ENCODE data around the gene KCNJ8.

The KCNJ8 gene

DNA sequence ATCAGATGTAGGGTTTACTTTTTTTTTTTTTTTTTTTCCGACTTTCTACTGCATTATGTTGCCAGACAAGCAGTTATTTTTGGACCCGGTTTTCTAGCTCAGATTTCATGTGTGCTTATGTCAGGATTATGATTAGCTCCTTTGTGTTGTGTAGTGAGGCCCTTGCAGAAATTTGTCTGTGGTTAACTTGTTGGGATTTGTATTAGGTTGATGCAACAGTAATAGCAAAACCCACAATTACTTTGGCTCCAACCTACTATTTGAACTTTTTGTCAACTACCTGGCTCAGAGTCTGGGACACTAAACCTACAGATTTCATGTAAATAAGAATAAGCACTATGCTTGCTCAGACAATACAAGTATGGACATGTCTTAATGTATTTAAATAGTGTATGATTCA, 44.1 kb upstream of the KCNJ8 start:
- Histone ChIP-seq H2BK15ac (ENCODE audit: low read length) (no peak overlapping the region), H3K14ac (ENCODE audit: low read length) (no peak overlapping the region), H3K18ac (ENCODE audit: low read length) (no peak overlapping the region), H3K27ac (replicated peaks; ENCODE audit: low read length) (no peak overlapping the region), H3K36me3 (replicated peaks in 1 of 2; ENCODE audit: control insufficient read depth in 2 of 2, insufficient read depth in 2 of 2, low read length in 2 of 2) (peaks cover 0 to 8% of the 10 kb centered on the region in 2 donors), H3K4me2 (ENCODE audit: insufficient read depth, low read length, poor library complexity, severe bottlenecking) (no peak overlapping the region), H2BK120ac (ENCODE audit: low read depth, low read length) (no peak overlapping the region), H2AFZ (ENCODE audit: low read length) (no peak overlapping the region), H4K91ac (ENCODE audit: low read depth, low read length, poor library complexity) (no peak overlapping the region), H3K9ac (ENCODE audit: low read depth, low read length, poor library complexity) (no peak overlapping the region), H3K4ac (ENCODE audit: low read length) (no peak overlapping the region), H3K4me3 (ENCODE audit: low read length in 2 of 2) (no peak overlapping the region), H2AK5ac (ENCODE audit: low read depth, low read length) (no peak overlapping the region), H3K4me1 (ENCODE audit: control insufficient read depth in 2 of 2, insufficient read depth in 1 of 2, low read depth in 1 of 2, low read length in 2 of 2) (peaks cover 0 to 8% of the 10 kb centered on the region in 2 donors), H2BK5ac (ENCODE audit: low read length) (no peak overlapping the region), H3K79me1 (ENCODE audit: low read depth, low read length) (no peaks in the 10 kb centered on the region), H2BK12ac (ENCODE audit: low read length) (no peak overlapping the region), H3K23ac (ENCODE audit: low read depth, low read length, poor library complexity) (no peak overlapping the region), H3K27me3 (ENCODE audit: control insufficient read depth in 3 of 3, insufficient read depth in 3 of 3, low read depth in 1 of 3, low read length in 3 of 3) (no peaks in the 10 kb centered on the region), H3K9me3 (replicated peaks in 1 of 2; ENCODE audit: control insufficient read depth in 2 of 2, insufficient read depth in 1 of 2, low read depth in 1 of 2, low read length in 2 of 2) (peaks cover 0 to 2% of the 10 kb centered on the region in 2 donors), H4K8ac (ENCODE audit: low read depth, low read length) (no peak overlapping the region)
- DNase-seq (ENCODE audit: low spot score): no peak
- WGBS, 2 donors (ENCODE audit: extremely low coverage in 2 of 2, insufficient read length in 2 of 2, insufficient replicate concordance in 1 of 2): no CpG with 5 or more reads among the region's 2 CpGs

DNA sequence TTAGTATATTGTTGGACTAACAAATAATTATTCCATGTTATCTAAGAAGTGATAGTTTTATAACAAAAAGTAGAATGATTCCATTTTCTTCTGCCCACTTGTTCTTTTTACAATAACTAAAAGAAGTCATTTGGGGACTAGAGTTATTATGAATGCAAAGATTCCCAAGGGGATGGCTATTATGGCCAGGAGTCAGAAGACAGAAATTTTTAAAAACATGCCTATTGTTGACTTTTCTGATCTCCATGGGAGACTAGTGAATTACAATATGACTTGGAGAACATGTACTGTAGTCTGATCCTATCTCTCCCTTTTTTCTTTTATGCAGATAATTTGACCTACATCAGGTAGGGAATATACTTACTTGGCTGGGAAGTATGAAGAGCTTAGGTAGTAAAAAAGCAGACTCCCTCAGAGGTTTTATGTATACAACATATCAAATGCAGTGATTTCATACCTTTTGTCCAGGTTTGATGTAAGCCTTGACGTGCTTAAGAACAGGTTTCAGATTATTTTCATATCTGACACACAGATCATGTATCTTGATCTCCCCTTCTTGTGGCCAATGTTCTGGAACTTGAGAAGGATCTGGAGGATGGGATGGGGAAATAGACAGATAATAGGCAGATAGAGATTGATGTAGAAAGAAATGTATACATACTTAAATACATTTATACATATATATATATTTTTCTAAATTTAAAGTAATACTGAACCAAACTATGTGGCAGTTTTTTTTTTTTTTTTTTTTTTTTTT, 41.0 kb upstream of the KCNJ8 start:
- no peak for DNase-seq (ENCODE audit: low spot score)
- Histone ChIP-seq H3K79me1 (ENCODE audit: low read depth, low read length) (no peaks in the 10 kb centered on the region), H3K4me2 (ENCODE audit: insufficient read depth, low read length, poor library complexity, severe bottlenecking) (no peak overlapping the region), H2BK15ac (ENCODE audit: low read length) (no peak overlapping the region), H2BK120ac (ENCODE audit: low read depth, low read length) (no peak overlapping the region), H3K9me3 (replicated peaks in 1 of 2; ENCODE audit: control insufficient read depth in 2 of 2, insufficient read depth in 1 of 2, low read depth in 1 of 2, low read length in 2 of 2) (peaks cover 0 to 2% of the 10 kb centered on the region in 2 donors), H3K23ac (ENCODE audit: low read depth, low read length, poor library complexity) (no peak overlapping the region), H4K91ac (ENCODE audit: low read depth, low read length, poor library complexity) (no peak overlapping the region), H3K27ac (replicated peaks; ENCODE audit: low read length) (no peak overlapping the region), H2BK5ac (ENCODE audit: low read length) (no peak overlapping the region), H2AFZ (ENCODE audit: low read length) (no peak overlapping the region), H3K18ac (ENCODE audit: low read length) (no peak overlapping the region), H3K36me3 (replicated peaks in 1 of 2; ENCODE audit: control insufficient read depth in 2 of 2, insufficient read depth in 2 of 2, low read length in 2 of 2) (peaks cover 0 to 8% of the 10 kb centered on the region in 2 donors), H3K27me3 (ENCODE audit: control insufficient read depth in 3 of 3, insufficient read depth in 3 of 3, low read depth in 1 of 3, low read length in 3 of 3) (no peaks in the 10 kb centered on the region), H3K4me3 (ENCODE audit: low read length in 2 of 2) (no peak overlapping the region), H3K14ac (ENCODE audit: low read length) (no peak overlapping the region), H3K4ac (ENCODE audit: low read length) (no peak overlapping the region), H3K4me1 (ENCODE audit: control insufficient read depth in 2 of 2, insufficient read depth in 1 of 2, low read depth in 1 of 2, low read length in 2 of 2) (peaks cover 0 to 8% of the 10 kb centered on the region in 2 donors), H2AK5ac (ENCODE audit: low read depth, low read length) (no peak overlapping the region), H4K8ac (ENCODE audit: low read depth, low read length) (no peak overlapping the region), H2BK12ac (ENCODE audit: low read length) (no peak overlapping the region), H3K9ac (ENCODE audit: low read depth, low read length, poor library complexity) (no peak overlapping the region)
- no CpG with 5 or more reads among the region's 1 CpG for WGBS, 2 donors (ENCODE audit: extremely low coverage in 2 of 2, insufficient read length in 2 of 2, insufficient replicate concordance in 1 of 2)

DNA sequence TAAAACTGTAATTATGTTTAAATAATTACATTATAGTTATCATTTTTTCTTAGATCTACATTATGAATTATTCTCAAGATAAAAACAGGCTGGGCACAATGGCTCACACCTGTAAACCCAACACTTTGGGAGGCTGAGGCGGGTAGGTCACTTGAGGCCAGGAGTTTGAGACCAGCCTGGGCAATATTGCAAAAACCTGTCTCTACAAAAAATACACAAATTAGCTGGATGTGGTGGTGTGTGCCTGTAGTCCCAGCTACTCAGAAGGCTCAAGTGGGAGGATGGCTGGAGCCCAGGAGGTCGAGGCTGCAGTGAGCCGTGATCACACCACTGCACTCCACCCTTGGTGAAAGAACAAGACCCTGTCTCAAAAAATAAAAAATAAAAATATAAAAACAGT, 40.3 kb upstream of the KCNJ8 start:
- Histone ChIP-seq H2BK5ac (ENCODE audit: low read length) (no peak overlapping the region), H2BK12ac (ENCODE audit: low read length) (no peak overlapping the region), H3K9me3 (replicated peaks in 1 of 2; ENCODE audit: control insufficient read depth in 2 of 2, insufficient read depth in 1 of 2, low read depth in 1 of 2, low read length in 2 of 2) (peaks cover 0 to 2% of the 10 kb centered on the region in 2 donors), H2AK5ac (ENCODE audit: low read depth, low read length) (no peak overlapping the region), H3K23ac (ENCODE audit: low read depth, low read length, poor library complexity) (no peak overlapping the region), H3K4me2 (ENCODE audit: insufficient read depth, low read length, poor library complexity, severe bottlenecking) (no peak overlapping the region), H3K18ac (ENCODE audit: low read length) (no peak overlapping the region), H2BK15ac (ENCODE audit: low read length) (no peak overlapping the region), H2BK120ac (ENCODE audit: low read depth, low read length) (no peak overlapping the region), H4K91ac (ENCODE audit: low read depth, low read length, poor library complexity) (no peak overlapping the region), H3K79me1 (ENCODE audit: low read depth, low read length) (no peaks in the 10 kb centered on the region), H3K27me3 (ENCODE audit: control insufficient read depth in 3 of 3, insufficient read depth in 3 of 3, low read depth in 1 of 3, low read length in 3 of 3) (no peaks in the 10 kb centered on the region), H3K36me3 (replicated peaks in 1 of 2; ENCODE audit: control insufficient read depth in 2 of 2, insufficient read depth in 2 of 2, low read length in 2 of 2) (peaks cover 0 to 8% of the 10 kb centered on the region in 2 donors), H4K8ac (ENCODE audit: low read depth, low read length) (no peak overlapping the region), H2AFZ (ENCODE audit: low read length) (no peak overlapping the region), H3K4ac (ENCODE audit: low read length) (no peak overlapping the region), H3K4me1 (ENCODE audit: control insufficient read depth in 2 of 2, insufficient read depth in 1 of 2, low read depth in 1 of 2, low read length in 2 of 2) (peaks cover 0 to 8% of the 10 kb centered on the region in 2 donors), H3K14ac (ENCODE audit: low read length) (no peak overlapping the region), H3K9ac (ENCODE audit: low read depth, low read length, poor library complexity) (no peak overlapping the region), H3K27ac (replicated peaks; ENCODE audit: low read length) (no peak overlapping the region), H3K4me3 (ENCODE audit: low read length in 2 of 2) (no peak overlapping the region)
- no CpG with 5 or more reads among the region's 3 CpGs for WGBS, 2 donors (ENCODE audit: extremely low coverage in 2 of 2, insufficient read length in 2 of 2, insufficient replicate concordance in 1 of 2)
- no peak for DNase-seq (ENCODE audit: low spot score)

DNA sequence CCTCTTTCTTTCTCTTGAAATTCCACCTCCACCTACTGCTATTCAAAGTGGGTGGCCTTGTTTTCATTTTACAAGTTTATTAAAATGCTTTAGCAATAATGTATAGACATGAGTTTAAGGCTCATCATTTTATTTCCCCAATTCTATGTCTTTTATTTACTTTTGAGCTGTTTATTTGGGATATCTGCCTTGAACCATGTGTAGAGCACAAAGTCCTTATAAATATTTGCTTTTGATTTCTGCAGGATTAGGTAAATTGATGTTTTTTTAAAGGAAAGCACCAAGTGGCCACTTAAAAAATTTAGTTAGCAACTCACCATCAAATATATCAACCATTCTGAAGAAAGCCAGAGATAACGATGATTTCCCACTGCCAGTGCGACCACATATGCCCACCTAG, 39.8 kb upstream of the KCNJ8 start:
- Histone ChIP-seq H3K27ac (replicated peaks; ENCODE audit: low read length) (no peak overlapping the region), H3K18ac (ENCODE audit: low read length) (no peak overlapping the region), H4K8ac (ENCODE audit: low read depth, low read length) (no peak overlapping the region), H3K9me3 (replicated peaks in 1 of 2; ENCODE audit: control insufficient read depth in 2 of 2, insufficient read depth in 1 of 2, low read depth in 1 of 2, low read length in 2 of 2) (peaks cover 0 to 2% of the 10 kb centered on the region in 2 donors), H2BK120ac (ENCODE audit: low read depth, low read length) (no peak overlapping the region), H3K4me3 (ENCODE audit: low read length in 2 of 2) (no peak overlapping the region), H3K4me1 (ENCODE audit: control insufficient read depth in 2 of 2, insufficient read depth in 1 of 2, low read depth in 1 of 2, low read length in 2 of 2) (peaks cover 0 to 6% of the 10 kb centered on the region in 2 donors), H3K4ac (ENCODE audit: low read length) (no peak overlapping the region), H2AK5ac (ENCODE audit: low read depth, low read length) (no peak overlapping the region), H3K27me3 (ENCODE audit: control insufficient read depth in 3 of 3, insufficient read depth in 3 of 3, low read depth in 1 of 3, low read length in 3 of 3) (no peaks in the 10 kb centered on the region), H3K4me2 (ENCODE audit: insufficient read depth, low read length, poor library complexity, severe bottlenecking) (no peak overlapping the region), H3K36me3 (replicated peaks in 1 of 2; ENCODE audit: control insufficient read depth in 2 of 2, insufficient read depth in 2 of 2, low read length in 2 of 2) (peaks cover 0 to 8% of the 10 kb centered on the region in 2 donors), H2BK15ac (ENCODE audit: low read length) (no peak overlapping the region), H3K79me1 (ENCODE audit: low read depth, low read length) (no peaks in the 10 kb centered on the region), H3K9ac (ENCODE audit: low read depth, low read length, poor library complexity) (no peak overlapping the region), H2BK5ac (ENCODE audit: low read length) (no peak overlapping the region), H4K91ac (ENCODE audit: low read depth, low read length, poor library complexity) (no peak overlapping the region), H2AFZ (ENCODE audit: low read length) (no peak overlapping the region), H2BK12ac (ENCODE audit: low read length) (no peak overlapping the region), H3K14ac (ENCODE audit: low read length) (no peak overlapping the region), H3K23ac (ENCODE audit: low read depth, low read length, poor library complexity) (no peak overlapping the region)
- no peak for DNase-seq (ENCODE audit: low spot score)
- no CpG with 5 or more reads among the region's 2 CpGs for WGBS, 2 donors (ENCODE audit: extremely low coverage in 2 of 2, insufficient read length in 2 of 2, insufficient replicate concordance in 1 of 2)

Data from neuronal stem cell (in vitro differentiated cells).